ENCODE data around the gene PTN. TPM values are rescaled to one million over a fixed set of nuclear protein-coding genes. Genes with fewer than 3 reads are reported as not detected.

Gene PTN
- total and polyA plus RNA-seq, 2 of the 13 experiments (the other 11 are each of a cell fraction or from before 2014, with no cell fraction given), result not detected

DNA sequence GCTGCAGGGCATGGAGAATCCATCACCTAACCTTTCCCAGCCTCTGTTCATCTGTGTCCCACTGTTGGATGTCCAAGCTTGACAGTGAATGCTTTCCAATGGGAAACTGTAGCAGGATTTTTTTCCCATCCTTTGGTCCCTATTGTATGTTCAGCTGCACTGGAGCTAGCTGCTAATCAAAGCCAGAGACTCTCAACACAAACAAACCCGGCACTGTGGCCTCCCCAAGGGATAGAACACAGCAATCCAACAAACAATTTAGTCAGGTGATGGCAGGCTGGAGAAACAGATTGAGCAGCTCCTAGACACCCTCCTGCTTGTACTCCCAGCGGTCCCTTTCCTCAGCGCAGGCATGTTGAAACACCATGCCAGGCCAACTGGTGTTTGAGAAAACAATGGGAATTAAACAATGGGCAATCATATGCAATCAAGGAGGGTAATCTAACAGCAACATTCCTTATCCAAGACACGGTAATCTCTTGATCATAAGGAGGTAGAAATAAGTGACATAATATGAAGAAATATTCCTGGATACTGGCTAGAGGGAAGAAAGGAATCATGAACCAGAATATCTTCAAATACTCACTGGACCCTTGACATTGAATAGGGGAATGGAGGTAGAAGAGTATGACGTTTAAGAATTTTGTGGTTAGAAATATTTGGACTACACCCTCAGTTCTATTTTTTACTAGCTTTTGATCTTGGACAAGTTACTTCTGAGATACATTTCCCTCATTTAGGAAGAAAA lies 15.0 kb downstream of the PTN start:
- Histone ChIP-seq H2AFZ (ENCODE audit: low read length) (no peak overlapping the region), H3K9me3 (ENCODE audit: low read length) (no peaks in the 10 kb centered on the region), H3K27me3 (ENCODE audit: control insufficient read depth in 1 of 2, insufficient read depth in 2 of 2, low read length in 2 of 2) (no peaks in the 10 kb centered on the region), H3K4me3 (replicated peaks in 1 of 3; ENCODE audit: insufficient read depth in 1 of 3, low read depth in 2 of 3, low read length in 3 of 3) (no peak overlapping the region), H3K9ac (ENCODE audit: insufficient read depth, low read depth, low read length) (no peak overlapping the region), H3K36me3 (replicated peaks in 1 of 2; ENCODE audit: control insufficient read depth in 1 of 2, insufficient read depth in 2 of 2, low read length in 2 of 2) (no peaks in the 10 kb centered on the region), H3K4me1 (ENCODE audit: insufficient read depth, low read length) (no peaks in the 10 kb centered on the region), H4K20me1 (ENCODE audit: insufficient read depth, low read length) (no peaks in the 10 kb centered on the region), H3K4me2 (ENCODE audit: low read depth, low read length) (no peak overlapping the region), H3K79me2 (ENCODE audit: insufficient read depth, low read length) (no peaks in the 10 kb centered on the region), H3K27ac (ENCODE audit: extremely low read length, insufficient read depth, low read length) (no peak overlapping the region)
- no TSS peak for BruUV-seq (replicated peaks)
- TF ChIP-seq JDP2 (CRISPR knock-in tag; IDR thresholded peaks at IDR 0.05; ENCODE audit: borderline replicate concordance), result no peak
- no peak for TF ChIP-seq ZKSCAN1 (IDR thresholded peaks at IDR 0.05; ENCODE audit: low read length)
- TF ChIP-seq, protein P1, sequence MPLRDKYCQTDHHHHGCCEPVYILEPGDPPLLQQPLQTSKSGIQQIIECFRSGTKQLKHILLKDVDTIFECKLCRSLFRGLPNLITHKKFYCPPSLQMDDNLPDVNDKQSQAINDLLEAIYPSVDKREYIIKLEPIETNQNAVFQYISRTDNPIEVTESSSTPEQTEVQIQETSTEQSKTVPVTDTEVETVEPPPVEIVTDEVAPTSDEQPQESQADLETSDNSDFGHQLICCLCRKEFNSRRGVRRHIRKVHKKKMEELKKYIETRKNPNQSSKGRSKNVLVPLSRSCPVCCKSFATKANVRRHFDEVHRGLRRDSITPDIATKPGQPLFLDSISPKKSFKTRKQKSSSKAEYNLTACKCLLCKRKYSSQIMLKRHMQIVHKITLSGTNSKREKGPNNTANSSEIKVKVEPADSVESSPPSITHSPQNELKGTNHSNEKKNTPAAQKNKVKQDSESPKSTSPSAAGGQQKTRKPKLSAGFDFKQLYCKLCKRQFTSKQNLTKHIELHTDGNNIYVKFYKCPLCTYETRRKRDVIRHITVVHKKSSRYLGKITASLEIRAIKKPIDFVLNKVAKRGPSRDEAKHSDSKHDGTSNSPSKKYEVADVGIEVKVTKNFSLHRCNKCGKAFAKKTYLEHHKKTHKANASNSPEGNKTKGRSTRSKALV (CRISPR knock-in tag; IDR thresholded peaks at IDR 0.05), result no peak
- no peak for TF ChIP-seq SMAD1 (CRISPR knock-in tag; IDR thresholded peaks at IDR 0.05; ENCODE audit: borderline replicate concordance, low read depth)
- TF ChIP-seq, protein P2, sequence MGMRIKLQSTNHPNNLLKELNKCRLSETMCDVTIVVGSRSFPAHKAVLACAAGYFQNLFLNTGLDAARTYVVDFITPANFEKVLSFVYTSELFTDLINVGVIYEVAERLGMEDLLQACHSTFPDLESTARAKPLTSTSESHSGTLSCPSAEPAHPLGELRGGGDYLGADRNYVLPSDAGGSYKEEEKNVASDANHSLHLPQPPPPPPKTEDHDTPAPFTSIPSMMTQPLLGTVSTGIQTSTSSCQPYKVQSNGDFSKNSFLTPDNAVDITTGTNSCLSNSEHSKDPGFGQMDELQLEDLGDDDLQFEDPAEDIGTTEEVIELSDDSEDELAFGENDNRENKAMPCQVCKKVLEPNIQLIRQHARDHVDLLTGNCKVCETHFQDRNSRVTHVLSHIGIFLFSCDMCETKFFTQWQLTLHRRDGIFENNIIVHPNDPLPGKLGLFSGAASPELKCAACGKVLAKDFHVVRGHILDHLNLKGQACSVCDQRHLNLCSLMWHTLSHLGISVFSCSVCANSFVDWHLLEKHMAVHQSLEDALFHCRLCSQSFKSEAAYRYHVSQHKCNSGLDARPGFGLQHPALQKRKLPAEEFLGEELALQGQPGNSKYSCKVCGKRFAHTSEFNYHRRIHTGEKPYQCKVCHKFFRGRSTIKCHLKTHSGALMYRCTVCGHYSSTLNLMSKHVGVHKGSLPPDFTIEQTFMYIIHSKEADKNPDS (CRISPR knock-in tag; IDR thresholded peaks at IDR 0.05), result no peak
- no peak for TF ChIP-seq ADNP (CRISPR knock-in tag; IDR thresholded peaks at IDR 0.05)
- TF ChIP-seq PAX8 (CRISPR knock-in tag; IDR thresholded peaks at IDR 0.05; ENCODE audit: borderline replicate concordance), result no peak
- TF ChIP-seq, protein P3, sequence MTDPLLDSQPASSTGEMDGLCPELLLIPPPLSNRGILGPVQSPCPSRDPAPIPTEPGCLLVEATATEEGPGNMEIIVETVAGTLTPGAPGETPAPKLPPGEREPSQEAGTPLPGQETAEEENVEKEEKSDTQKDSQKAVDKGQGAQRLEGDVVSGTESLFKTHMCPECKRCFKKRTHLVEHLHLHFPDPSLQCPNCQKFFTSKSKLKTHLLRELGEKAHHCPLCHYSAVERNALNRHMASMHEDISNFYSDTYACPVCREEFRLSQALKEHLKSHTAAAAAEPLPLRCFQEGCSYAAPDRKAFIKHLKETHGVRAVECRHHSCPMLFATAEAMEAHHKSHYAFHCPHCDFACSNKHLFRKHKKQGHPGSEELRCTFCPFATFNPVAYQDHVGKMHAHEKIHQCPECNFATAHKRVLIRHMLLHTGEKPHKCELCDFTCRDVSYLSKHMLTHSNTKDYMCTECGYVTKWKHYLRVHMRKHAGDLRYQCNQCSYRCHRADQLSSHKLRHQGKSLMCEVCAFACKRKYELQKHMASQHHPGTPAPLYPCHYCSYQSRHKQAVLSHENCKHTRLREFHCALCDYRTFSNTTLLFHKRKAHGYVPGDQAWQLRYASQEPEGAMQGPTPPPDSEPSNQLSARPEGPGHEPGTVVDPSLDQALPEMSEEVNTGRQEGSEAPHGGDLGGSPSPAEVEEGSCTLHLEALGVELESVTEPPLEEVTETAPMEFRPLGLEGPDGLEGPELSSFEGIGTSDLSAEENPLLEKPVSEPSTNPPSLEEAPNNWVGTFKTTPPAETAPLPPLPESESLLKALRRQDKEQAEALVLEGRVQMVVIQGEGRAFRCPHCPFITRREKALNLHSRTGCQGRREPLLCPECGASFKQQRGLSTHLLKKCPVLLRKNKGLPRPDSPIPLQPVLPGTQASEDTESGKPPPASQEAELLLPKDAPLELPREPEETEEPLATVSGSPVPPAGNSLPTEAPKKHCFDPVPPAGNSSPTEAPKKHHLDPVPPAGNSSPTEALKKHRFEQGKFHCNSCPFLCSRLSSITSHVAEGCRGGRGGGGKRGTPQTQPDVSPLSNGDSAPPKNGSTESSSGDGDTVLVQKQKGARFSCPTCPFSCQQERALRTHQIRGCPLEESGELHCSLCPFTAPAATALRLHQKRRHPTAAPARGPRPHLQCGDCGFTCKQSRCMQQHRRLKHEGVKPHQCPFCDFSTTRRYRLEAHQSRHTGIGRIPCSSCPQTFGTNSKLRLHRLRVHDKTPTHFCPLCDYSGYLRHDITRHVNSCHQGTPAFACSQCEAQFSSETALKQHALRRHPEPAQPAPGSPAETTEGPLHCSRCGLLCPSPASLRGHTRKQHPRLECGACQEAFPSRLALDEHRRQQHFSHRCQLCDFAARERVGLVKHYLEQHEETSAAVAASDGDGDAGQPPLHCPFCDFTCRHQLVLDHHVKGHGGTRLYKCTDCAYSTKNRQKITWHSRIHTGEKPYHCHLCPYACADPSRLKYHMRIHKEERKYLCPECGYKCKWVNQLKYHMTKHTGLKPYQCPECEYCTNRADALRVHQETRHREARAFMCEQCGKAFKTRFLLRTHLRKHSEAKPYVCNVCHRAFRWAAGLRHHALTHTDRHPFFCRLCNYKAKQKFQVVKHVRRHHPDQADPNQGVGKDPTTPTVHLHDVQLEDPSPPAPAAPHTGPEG (CRISPR knock-in tag; IDR thresholded peaks at IDR 0.05), result no peak
- TF ChIP-seq, protein P4, sequence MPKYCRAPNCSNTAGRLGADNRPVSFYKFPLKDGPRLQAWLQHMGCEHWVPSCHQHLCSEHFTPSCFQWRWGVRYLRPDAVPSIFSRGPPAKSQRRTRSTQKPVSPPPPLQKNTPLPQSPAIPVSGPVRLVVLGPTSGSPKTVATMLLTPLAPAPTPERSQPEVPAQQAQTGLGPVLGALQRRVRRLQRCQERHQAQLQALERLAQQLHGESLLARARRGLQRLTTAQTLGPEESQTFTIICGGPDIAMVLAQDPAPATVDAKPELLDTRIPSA (CRISPR knock-in tag; IDR thresholded peaks at IDR 0.05; ENCODE audit: borderline replicate concordance), result no peak
- TF ChIP-seq ZNF207 (IDR thresholded peaks at IDR 0.05; ENCODE audit: borderline replicate concordance), result no peak
- TF ChIP-seq GTF2F1 (IDR thresholded peaks at IDR 0.05; ENCODE audit: low read length), result no peak
- TF ChIP-seq HMGA1 (CRISPR knock-in tag; conservative IDR thresholded peaks at IDR 0.05), result no peak
- TF ChIP-seq ZNF17 (CRISPR knock-in tag; IDR thresholded peaks at IDR 0.05), result no peak
- TF ChIP-seq, protein P5, sequence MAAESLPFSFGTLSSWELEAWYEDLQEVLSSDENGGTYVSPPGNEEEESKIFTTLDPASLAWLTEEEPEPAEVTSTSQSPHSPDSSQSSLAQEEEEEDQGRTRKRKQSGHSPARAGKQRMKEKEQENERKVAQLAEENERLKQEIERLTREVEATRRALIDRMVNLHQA (CRISPR knock-in tag; IDR thresholded peaks at IDR 0.05), result no peak
- intact Hi-C loops (cut with micrococcal nuclease; ENCODE audit: unreplicated experiment) (no loop called here), in situ Hi-C loops (cut with HindIII; ENCODE audit: extremely low pct_ligation_motif_present, low pct_unique_long_range_greater_than_20kb) (no loop called here)
- no peak for ATAC-seq
- no peak for DNase-seq (ENCODE audit: low spot score)
- FAIRE-seq, result no peak
- ChIA-PET POLR2A (no interaction called here), CTCF (ENCODE audit: low intra/inter-chr PET ratio, low total read pairs) (no interaction called here)
- WGBS (ENCODE audit: low lambda C conversion rate), result 0% methylated on average over 5 of the region's 5 CpGs

Data from HepG2 (cell line).